ENCODE results near the gene MUC3A.
"Not testable (repeated sequence)": the region's sequence is repeated elsewhere in the genome, so short reads cannot be mapped to it uniquely, and the experiment has no call there.

DNA sequence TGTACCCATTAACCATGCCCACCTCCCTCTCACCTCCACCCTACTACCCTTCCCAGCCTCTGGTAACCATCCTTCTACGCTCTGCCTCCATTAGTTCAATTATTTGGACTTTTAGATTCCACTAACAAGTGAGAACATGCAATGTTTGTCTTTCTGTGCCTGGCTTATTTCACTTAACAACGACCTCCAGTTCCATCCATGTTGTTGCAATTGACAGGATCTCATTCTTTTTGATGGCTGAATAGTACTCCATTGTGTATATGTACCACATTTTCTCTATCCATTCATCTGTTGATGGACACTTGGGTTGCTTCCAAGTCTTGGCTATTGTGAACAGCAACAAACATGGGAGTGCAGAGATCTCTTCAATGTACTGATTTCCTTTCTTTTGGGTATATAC lies 58.0 kb downstream of the MUC3A start:
- TF ChIP-seq, protein P1, sequence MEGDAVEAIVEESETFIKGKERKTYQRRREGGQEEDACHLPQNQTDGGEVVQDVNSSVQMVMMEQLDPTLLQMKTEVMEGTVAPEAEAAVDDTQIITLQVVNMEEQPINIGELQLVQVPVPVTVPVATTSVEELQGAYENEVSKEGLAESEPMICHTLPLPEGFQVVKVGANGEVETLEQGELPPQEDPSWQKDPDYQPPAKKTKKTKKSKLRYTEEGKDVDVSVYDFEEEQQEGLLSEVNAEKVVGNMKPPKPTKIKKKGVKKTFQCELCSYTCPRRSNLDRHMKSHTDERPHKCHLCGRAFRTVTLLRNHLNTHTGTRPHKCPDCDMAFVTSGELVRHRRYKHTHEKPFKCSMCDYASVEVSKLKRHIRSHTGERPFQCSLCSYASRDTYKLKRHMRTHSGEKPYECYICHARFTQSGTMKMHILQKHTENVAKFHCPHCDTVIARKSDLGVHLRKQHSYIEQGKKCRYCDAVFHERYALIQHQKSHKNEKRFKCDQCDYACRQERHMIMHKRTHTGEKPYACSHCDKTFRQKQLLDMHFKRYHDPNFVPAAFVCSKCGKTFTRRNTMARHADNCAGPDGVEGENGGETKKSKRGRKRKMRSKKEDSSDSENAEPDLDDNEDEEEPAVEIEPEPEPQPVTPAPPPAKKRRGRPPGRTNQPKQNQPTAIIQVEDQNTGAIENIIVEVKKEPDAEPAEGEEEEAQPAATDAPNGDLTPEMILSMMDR (IDR thresholded peaks at IDR 0.05), result not testable (repeated sequence)
- not testable (repeated sequence) for TF ChIP-seq POLR2AphosphoS5, POLR2A (IDR thresholded peaks at IDR 0.05)

All from prostate gland (tissue), 2 donors.